GM23338 (cell line): ENCODE measurements around the gene SYTL1. TPM values are rescaled to one million over a fixed set of nuclear protein-coding genes. Genes with fewer than 3 reads are reported as not detected.
"Not testable (repeated sequence)": the region's sequence is repeated elsewhere in the genome, so short reads cannot be mapped to it uniquely, and the experiment has no call there.

Experiments used
- ATAC-seq: fragments of 200-7000 bp; cut with Tn5 transposase; 3 replicates; pipeline ENCODE4 v1.9.1; 2020
- DNase-seq: peaks from one replicate; pipeline ENCODE4 v3.0.0-alpha.2; 2015; ENCODE audit warnings: low spot score
- H2AFZ ChIP-seq: fragments of 200-600 bp; sonication (generic); 2 replicates; pipeline ENCODE4 v1.8.0; 2016; ENCODE audit warnings: antibody characterized with exemption, mild to moderate bottlenecking, moderate library complexity
- H3F3A ChIP-seq: fragments of 200-600 bp; sonication (generic); replicated peaks from 2 replicates; pipeline ENCODE4 v1.8.0; 2017; ENCODE audit warnings: antibody characterized with exemption, mixed run types, low read depth
- H3K27ac ChIP-seq: fragments of 200-600 bp; sonication (generic); 2 replicates; pipeline ENCODE4 v1.6.1; 2016; ENCODE audit warnings: low read depth
- H3K27me3 ChIP-seq: fragments of 200-600 bp; sonication (generic); 2 replicates; pipeline ENCODE4 v1.8.0; 2016; ENCODE audit warnings: mild to moderate bottlenecking, mixed run types, moderate library complexity; ENCODE audit not compliant: insufficient read depth
- H3K36me3 ChIP-seq: fragments of 200-600 bp; sonication (generic); 2 replicates; pipeline ENCODE4 v1.8.0; 2016; ENCODE audit warnings: mild to moderate bottlenecking; ENCODE audit not compliant: insufficient read depth
- H3K4me1 ChIP-seq: fragments of 200-600 bp; sonication (generic); 2 replicates; pipeline ENCODE4 v1.8.0; 2016; ENCODE audit warnings: mild to moderate bottlenecking, moderate library complexity; ENCODE audit not compliant: insufficient read depth
- H3K4me2 ChIP-seq: fragments of 200-600 bp; sonication (generic); 2 replicates; pipeline ENCODE4 v1.7.1; 2017; ENCODE audit warnings: mixed run types
- H3K4me3 ChIP-seq: fragments of 200-600 bp; sonication (generic); 2 replicates; pipeline ENCODE4 v1.6.1; 2016; ENCODE audit warnings: mixed run types
- H3K79me2 ChIP-seq: fragments of 200-600 bp; sonication (generic); replicated peaks from 2 replicates; pipeline ENCODE4 v1.8.0; 2017; ENCODE audit warnings: mild to moderate bottlenecking; ENCODE audit not compliant: insufficient read depth
- H3K9me2 ChIP-seq: fragments of 200-600 bp; sonication (generic); 2 replicates; pipeline ENCODE4 v1.8.0; 2017; ENCODE audit not compliant: insufficient read depth
- H4K20me1 ChIP-seq: fragments of 200-600 bp; sonication (generic); replicated peaks from 2 replicates; pipeline ENCODE4 v1.8.0; 2017; ENCODE audit warnings: mild to moderate bottlenecking; ENCODE audit not compliant: insufficient read depth
- H3K27ac Mint-ChIP-seq: 2 replicates; pipeline ENCODE4 v1.8.0; 2020; ENCODE audit warnings: inconsistent platforms, mild to moderate bottlenecking, moderate library complexity, mixed read lengths
- H3K27me3 Mint-ChIP-seq: 3 replicates; pipeline ENCODE4 v1.8.0; 2022; ENCODE audit warnings: low read depth, mild to moderate bottlenecking, moderate library complexity, mixed read lengths, inconsistent platforms; ENCODE audit not compliant: insufficient read depth, poor library complexity
- H3K36me3 Mint-ChIP-seq: 3 replicates; pipeline ENCODE4 v1.8.0; 2021; ENCODE audit warnings: low read depth, mild to moderate bottlenecking, inconsistent platforms, moderate library complexity, mixed read lengths
- H3K4me1 Mint-ChIP-seq: 3 replicates; pipeline ENCODE4 v1.8.0; 2020; ENCODE audit warnings: mild to moderate bottlenecking, inconsistent platforms, mixed read lengths
- H3K4me3 Mint-ChIP-seq: 3 replicates; pipeline ENCODE4 v1.8.0; 2021; ENCODE audit warnings: moderate library complexity, mild to moderate bottlenecking, inconsistent platforms, mixed read lengths
- H3K9me3 Mint-ChIP-seq: 3 replicates; pipeline ENCODE4 v1.8.0; 2020; ENCODE audit warnings: moderate library complexity, mild to moderate bottlenecking, inconsistent platforms, mixed read lengths
- CREB1 ChIP-seq: fragments of 250-450 bp; sonication (Bioruptor Pico); IDR thresholded peaks from 2 replicates; pipeline ENCODE4 v1.5.0; 2020; ENCODE audit warnings: low read depth, mild to moderate bottlenecking, moderate library complexity
- EZH2phosphoT487 ChIP-seq: fragments of 200-600 bp; sonication (generic); IDR thresholded peaks from one replicate; pipeline ENCODE4 v1.8.1; 2018; ENCODE audit warnings: antibody characterized with exemption; ENCODE audit not compliant: unreplicated experiment
- NANOG ChIP-seq: IDR thresholded peaks from 2 replicates; pipeline ENCODE4 v1.6.1; 2016; ENCODE audit warnings: antibody characterized with exemption, borderline replicate concordance
- POLR2AphosphoS5 ChIP-seq: IDR thresholded peaks from 2 replicates; pipeline ENCODE4 v1.6.1; 2016; ENCODE audit warnings: antibody characterized with exemption, low read depth
- STAT1 ChIP-seq: IDR thresholded peaks from one replicate; pipeline ENCODE4 v1.6.1; 2016; ENCODE audit warnings: antibody characterized with exemption; ENCODE audit not compliant: unreplicated experiment
- ZNF114 ChIP-seq: fragments of 250-450 bp; sonication (Bioruptor Pico); IDR thresholded peaks from 2 replicates; pipeline ENCODE4 v1.5.0; 2020; ENCODE audit warnings: mild to moderate bottlenecking, moderate library complexity
- ZNF331 ChIP-seq: fragments of 250-450 bp; sonication (Bioruptor Pico); IDR thresholded peaks from 2 replicates; pipeline ENCODE4 v1.5.0; 2020; ENCODE audit warnings: low read depth, mild to moderate bottlenecking, moderate library complexity
- polyA plus RNA-seq: library from polyadenylated mRNA; unstranded; fragments of >200 nt; fragmentation: Nextera tagmentation; extraction: Ambion mirVana; gene quantifications from 2 replicates; pipeline ENCODE4 v1.2.1, GENCODE V29; 2016
- total RNA-seq: library from RNA; depleted of rRNA; stranded (reverse); fragments of >200 nt; shearing (Covaris generic); gene quantifications from 2 replicates; pipeline ENCODE4 v1.2.3, GENCODE V29; 2014

The SYTL1 gene
- total and polyA plus RNA-seq, 2 experiments from 2014 or later, result 4.9 to 12.3 TPM

DNA sequence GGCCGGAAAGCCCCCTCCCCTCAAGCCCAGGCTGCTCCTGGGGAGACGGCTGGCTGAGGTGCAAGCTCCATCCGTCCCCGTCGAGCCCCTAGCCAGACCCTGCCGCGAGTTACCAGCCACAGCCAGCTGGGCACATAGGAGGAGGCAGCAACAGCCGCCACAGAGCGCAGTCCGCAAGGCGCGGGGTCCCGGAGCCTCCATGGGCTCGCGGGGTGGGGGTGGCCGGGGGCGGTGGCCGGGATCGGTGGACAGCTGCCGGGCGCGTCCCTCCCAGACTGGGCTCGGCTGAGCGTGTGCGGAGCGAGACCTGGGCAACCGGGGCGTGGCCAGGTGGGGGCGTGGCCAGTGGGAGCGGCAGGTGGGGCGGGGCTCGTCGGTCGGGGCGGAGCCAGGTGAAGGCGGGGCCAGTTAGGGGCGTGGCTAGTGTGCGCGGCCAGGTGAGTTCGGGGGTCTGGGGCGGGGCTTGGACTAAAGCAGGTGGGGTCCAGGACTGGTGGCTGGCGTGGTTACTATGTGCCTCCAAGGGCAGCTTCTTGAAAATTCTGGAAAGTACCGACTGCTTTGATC lies 41.3 kb downstream of the SYTL1 start, which contains the start of gene CD164L2:
Gene CD164L2 (minus strand): TSS at position 295 of the 567 bp plus-strand sequence. CDS start 94 bp downstream, at position 201.
- H3K27me3 ChIP-seq, result peaks cover 5% of the 10 kb centered on the region
- peak within 1 kb of the TSS; percentile 75 for H3K4me3 ChIP-seq
- H3K9me2 ChIP-seq, result no peaks in the 10 kb centered on the region
- Mint-ChIP-seq H3K4me1 (peaks cover 2% of the 10 kb centered on the region; the same call in 1 of the 3 replicates), H3K9me3 (no peaks in the 10 kb centered on the region), H3K4me3 (peak within 1 kb of the TSS; percentile 66), H3K27ac (no peak within 1 kb of the TSS), H3K36me3 (no peaks in the 10 kb centered on the region), H3K27me3 (peaks cover 14% of the 10 kb centered on the region)
- TF ChIP-seq NANOG, result no peak
- TF ChIP-seq CREB1 (CRISPR knock-in tag), result no peak
- no peak for TF ChIP-seq STAT1
- TF ChIP-seq ZNF114 (CRISPR knock-in tag), result no peak
- peak; percentile 85 for TF ChIP-seq POLR2AphosphoS5
- no peaks in the 10 kb centered on the region for H4K20me1 ChIP-seq
- no peaks in the 10 kb centered on the region for H3F3A ChIP-seq
- H3K79me2 ChIP-seq, result no peaks in the 10 kb centered on the region
- peak within 1 kb of the TSS; percentile 85; the same call in 1 of the 2 replicates for H2AFZ ChIP-seq
- H3K4me2 ChIP-seq, result peak within 1 kb of the TSS; percentile 96
- ATAC-seq, result peak; percentile 88
- H3K27ac ChIP-seq, result no peak within 1 kb of the TSS
- no peaks in the 10 kb centered on the region for H3K36me3 ChIP-seq
- peaks cover 3% of the 10 kb centered on the region; the same call in 1 of the 2 replicates for H3K4me1 ChIP-seq
- peak; percentile 91 for DNase-seq

DNA sequence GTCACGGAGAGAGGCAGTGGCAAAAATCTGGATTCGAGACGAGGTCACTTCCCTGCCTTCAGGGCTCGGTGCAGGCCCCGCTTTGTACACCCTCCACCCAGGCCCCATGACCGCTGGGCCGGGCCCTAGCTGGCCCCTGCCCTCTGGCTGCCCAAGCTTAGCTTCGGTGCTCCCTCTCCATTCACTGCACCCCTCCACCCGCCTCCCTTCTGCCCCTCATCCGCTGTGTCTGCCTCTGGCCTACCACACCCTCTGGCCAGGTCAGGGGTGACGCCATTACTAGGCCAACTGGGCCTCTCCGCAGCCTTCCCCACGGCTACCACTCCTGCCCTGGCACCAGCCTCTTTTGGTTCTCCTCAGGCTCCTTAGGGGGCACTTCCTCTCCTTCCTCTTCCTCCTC lies 41.8 kb downstream of the SYTL1 start:
- H2AFZ ChIP-seq, result 0 out of 2 replicates have a peak overlapping the region, but pooled peaks have one; percentile 59
- H3K27ac ChIP-seq, result no peak overlapping the region
- H3K27ac Mint-ChIP-seq, result no peak overlapping the region
- DNase-seq (no peak), ATAC-seq (no peak)
- no peaks in the 10 kb centered on the region for H3K9me2 ChIP-seq
- H3K4me1 ChIP-seq, result peaks cover 3% of the 10 kb centered on the region; the same call in 1 of the 2 replicates
- peaks cover 4% of the 10 kb centered on the region for H3K4me1 Mint-ChIP-seq
- H3K27me3 Mint-ChIP-seq, result peaks cover 16% of the 10 kb centered on the region
- no peaks in the 10 kb centered on the region for H3K36me3 ChIP-seq
- H3K4me3 Mint-ChIP-seq, result peak overlapping the region; percentile 66
- peaks cover 2% of the 10 kb centered on the region; the same call in 2 of the 3 replicates for H3K9me3 Mint-ChIP-seq
- H3K4me3 ChIP-seq, result peak overlapping the region; percentile 17; the same call in 1 of the 2 replicates
- peak overlapping the region; percentile 51 for H3K4me2 ChIP-seq
- H3F3A ChIP-seq, result no peaks in the 10 kb centered on the region
- peaks cover 5% of the 10 kb centered on the region for H3K27me3 ChIP-seq
- no peaks in the 10 kb centered on the region for H3K36me3 Mint-ChIP-seq
- no peaks in the 10 kb centered on the region for H4K20me1 ChIP-seq
- no peaks in the 10 kb centered on the region for H3K79me2 ChIP-seq
- TF ChIP-seq EZH2phosphoT487 (no peak), ZNF331 (CRISPR knock-in tag) (no peak), NANOG (no peak)

DNA sequence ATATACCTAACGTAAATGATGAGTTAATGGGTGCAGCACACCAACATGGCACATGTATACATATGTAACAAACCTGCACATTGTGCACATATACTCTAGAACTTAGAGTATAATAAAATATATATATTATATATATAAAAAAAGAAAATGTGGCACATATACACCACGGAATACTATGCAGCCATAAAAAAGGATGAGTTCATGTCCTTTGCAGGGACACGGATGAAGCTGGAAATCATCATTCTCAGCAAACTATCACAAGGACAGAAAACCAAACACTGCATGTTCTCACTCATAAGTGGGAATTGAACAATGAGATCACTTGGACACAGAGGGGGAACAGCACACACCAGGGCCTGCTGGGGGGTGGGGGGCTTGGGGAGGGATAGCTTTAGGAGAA lies 43.0 kb downstream of the SYTL1 start:
- not testable (repeated sequence) for H3K27ac ChIP-seq, H3K4me3 ChIP-seq, H3K36me3 ChIP-seq, H3K4me1 Mint-ChIP-seq, H3K36me3 Mint-ChIP-seq, H3K4me3 Mint-ChIP-seq, H3K27me3 ChIP-seq, H3K9me3 Mint-ChIP-seq, H3K4me1 ChIP-seq, H3K79me2 ChIP-seq, H3F3A ChIP-seq, H3K9me2 ChIP-seq, ATAC-seq, H2AFZ ChIP-seq, H4K20me1 ChIP-seq, H3K4me2 ChIP-seq, H3K27ac Mint-ChIP-seq, DNase-seq
- H3K27me3 Mint-ChIP-seq, result peaks cover 19% of the 10 kb centered on the region
